NCI-H82 treated with DMSO at 0.1 percent for 48 hours (cell line): Measurements from ENCODE around the gene C5orf22.
"Not testable (repeated sequence)": the region's sequence is repeated elsewhere in the genome, so short reads cannot be mapped to it uniquely, and the experiment has no call there.

ENCODE experiments used
- DNase-seq: peaks from one replicate; lab custom pipeline; 2025; ENCODE audit not compliant: unreplicated experiment; lab: John Stamatoyannopoulos, UW

Gene C5orf22

DNA sequence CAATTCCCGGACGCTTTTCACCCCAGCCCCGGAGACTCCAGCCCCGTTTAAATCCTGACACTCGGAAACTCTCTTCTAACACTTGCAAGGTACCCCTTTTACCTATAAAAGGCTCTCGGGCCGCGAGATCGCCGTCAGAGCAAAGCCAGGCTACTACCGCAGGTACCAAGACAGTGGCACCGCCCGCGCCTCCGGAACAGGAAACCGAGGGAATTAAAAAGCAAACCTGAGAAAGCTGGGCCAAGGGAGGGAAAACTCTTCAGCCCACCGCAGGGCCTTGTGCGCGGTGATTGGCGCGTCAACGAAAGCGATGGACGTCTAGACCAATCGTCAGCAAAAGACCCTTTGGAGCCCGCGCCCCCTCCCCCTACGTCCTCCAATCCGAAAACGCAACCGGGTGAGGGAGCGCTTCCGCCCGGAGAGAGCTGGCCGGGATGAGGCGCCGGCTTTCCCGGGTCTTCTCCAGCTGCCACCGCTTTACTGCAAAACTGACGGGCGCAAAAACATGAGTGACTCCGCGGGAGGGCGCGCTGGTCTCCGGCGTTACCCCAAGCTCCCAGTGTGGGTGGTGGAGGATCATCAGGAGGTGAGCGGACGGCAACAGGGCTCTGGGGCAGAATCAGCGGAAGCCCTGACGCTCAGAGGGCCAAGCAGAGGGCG is at the start of gene C5orf22, which contains the start of gene DROSHA:
Gene C5orf22, plus strand, starts transcription at position 414 of the 660 bp plus-strand sequence. Its CDS starts 92 bp downstream, at position 506.
Gene DROSHA, minus strand, starts transcription at position 206 of the 660 bp plus-strand sequence. CDS start 3,034 bp downstream, outside the sequence.
- peak; percentile 88 for DNase-seq

DNA sequence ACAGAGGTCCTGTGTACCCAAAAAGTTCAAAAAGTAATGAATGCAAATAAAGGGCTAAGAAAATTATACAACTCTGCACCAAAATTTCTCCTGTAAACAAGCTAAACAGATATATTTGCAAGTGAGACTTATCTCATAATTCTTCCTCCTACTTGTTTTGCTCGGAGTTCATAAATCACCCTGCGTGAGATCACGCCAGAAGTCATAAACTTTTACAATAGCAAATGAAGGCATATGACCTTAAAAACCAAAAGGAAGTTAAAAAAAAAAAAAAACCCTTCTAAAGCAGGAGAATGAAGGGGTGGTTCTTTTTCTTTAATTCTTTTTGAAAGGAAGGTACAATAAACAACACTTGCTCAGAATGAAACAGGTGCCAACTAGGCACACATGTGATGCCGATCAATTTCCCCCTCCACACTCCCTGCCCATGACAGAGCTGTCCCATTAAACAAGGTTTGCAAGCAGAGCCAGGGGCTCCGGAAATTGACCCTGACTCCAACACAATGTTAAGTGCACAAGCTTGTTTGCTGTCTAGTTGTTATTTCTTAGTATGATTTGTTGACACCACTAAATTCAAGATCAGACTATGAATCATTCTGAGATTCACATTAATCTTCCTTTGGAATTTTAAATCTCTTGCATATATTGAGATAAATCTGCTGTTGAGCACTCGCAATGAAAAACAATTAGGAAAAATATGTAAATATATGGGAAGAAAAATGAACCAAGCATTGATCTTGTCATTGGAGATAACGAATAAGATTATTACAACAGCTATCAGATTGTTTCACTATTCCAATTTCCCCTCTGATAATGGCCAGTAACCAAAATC is 46.5 kb upstream of the C5orf22 start:
- no peak for DNase-seq

DNA sequence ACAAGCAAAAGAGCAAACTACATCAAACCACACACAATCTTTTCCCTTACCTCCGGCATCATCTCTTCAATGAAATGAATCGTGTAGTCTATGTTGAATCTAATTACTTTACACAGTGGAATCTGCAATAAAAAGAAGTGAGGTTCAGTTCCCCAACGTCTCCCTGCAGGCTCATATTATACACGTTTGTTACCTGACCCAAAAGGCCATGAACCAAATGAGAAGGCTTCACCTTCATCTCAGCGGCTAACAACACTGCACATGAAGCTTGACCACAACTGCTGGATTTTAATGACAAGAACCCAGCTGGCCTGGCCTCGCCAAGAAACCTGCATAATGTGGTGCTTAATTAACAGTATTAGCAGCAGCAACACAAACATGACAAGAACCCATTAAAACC is 45.7 kb upstream of the C5orf22 start:
- no peak for DNase-seq

DNA sequence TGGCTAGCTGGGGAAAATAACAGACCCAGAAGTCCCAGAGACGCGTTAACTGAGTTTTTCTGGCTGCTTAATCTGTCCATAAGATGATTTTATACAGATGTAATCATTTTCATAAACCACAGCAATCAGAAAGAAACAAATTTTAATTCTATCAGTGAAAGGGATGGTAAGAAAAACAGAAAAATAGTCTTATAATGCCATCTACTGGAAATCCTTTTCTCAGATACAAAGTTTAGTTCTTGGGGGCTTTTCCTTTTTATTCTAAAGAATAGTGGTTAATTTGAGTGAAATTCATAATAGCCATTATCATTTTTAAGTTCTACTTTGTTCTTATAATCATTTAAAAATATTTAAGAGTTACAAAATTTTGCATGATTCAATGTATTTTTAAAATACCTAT is 44.6 kb upstream of the C5orf22 start:
- DNase-seq = no peak

DNA sequence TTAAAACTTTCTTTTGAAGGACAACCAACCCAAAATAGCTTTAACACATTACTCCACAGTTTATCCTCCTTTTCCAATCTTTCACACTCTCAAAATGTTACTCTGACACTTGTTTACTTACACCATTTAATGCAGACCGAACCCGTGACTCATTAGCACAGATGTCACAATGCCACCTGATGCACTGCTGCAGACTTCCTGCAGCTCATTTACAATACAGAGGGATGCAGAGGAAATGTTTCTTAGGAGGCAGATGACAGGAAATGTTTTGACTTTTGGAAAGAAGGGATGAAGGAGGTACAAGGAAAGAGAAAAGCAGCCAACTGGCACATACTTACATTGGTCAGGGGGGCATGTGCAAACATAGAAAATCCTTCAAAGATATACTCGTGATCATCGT is 39.2 kb upstream of the C5orf22 start:
- no peak for DNase-seq

DNA sequence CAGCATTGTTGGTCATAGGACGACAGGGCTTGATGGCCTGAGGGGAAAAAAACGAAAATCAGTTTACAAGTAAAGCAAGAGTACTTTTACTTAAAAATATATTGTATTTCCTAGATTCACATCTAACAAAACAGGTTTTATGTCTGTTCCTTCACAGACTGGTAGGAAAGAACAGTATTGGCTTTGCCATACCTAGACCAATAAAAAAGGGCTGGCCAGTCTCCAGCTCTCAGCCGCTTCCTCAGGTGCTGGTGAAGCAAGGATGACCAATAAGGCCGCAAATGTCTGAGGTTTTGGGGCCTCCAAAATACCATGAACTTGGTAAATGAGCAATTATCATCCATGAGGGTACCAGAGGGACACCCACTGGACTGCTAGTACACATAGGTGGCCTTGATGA is 36.8 kb upstream of the C5orf22 start:
- DNase-seq = no peak

DNA sequence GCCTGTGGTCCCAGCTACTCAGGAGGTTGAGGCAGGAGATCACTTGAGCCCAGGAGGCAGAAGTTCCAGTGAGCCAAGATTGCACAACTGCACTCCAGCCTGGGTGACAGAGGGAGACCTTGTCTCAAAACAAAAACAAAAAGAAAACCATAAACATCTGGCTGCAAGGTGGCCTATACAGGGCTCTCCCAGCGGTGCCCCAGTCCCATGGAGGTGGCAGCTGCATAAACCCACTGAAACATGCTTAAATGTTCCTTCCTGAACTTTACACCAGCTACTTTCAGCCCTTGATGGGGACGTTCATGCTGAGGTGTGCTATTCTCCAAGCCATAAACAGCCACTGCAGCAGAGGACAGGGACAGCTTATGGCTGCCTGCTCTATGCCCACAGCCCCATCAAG is 35.8 kb upstream of the C5orf22 start:
- DNase-seq = no peak

DNA sequence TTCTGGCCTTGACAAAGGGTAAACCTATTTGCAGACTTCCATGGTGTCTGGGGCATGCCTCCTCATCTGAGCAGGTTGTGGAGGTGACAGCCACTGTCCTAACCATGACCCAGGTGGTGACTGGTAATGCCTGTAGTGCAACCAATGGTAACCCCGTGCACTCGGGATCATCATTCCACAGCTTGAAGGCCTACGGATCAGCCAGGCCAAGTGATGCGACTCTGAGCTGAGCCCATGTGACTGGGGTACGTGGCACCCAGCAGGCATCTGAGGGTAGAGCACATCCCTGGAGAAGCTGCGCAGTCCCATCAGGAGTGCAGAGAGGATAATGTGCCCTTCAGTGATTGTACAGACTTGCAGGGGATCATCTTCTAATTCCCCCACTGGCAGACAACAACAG is 35.2 kb upstream of the C5orf22 start:
- DNase-seq = no peak

DNA sequence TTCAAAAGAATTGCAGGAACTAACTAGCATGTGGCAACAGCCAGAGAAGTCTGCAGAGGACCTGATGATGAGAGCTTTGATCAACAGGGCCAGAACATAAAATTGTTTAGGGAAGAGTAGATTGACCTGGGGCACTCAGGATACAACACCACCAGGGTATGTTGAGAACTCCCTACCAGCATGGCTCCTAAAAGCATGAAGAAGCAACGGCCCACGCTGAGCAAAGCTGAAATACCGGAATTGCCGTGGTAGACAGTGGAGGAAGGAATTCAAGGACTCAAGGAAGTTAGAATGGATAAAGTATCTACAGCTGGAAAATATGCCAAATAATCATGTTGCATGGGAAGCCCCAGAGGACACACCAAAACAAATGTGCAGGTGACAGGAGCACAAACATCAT is 31.8 kb upstream of the C5orf22 start:
- no peak for DNase-seq

DNA sequence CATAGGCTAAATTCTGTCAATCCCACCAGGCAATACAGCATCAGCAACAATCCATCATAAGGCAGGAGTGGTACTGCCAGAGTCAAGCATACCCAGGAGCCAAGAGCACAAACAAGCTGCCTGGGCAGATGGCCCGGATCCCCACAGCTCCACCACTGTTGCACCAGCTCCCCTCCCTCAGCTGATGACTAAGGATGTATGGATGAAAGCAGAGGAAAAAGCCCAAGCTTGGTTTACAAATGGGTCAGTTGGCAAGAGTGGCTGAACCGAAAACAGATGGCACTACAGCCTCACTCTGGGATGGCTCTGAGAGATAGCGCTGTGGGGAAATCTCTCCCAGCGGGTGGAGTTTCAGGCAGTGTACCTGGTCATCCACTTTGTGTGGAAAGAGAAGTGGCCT is 29.6 kb upstream of the C5orf22 start:
- DNase-seq = no peak

DNA sequence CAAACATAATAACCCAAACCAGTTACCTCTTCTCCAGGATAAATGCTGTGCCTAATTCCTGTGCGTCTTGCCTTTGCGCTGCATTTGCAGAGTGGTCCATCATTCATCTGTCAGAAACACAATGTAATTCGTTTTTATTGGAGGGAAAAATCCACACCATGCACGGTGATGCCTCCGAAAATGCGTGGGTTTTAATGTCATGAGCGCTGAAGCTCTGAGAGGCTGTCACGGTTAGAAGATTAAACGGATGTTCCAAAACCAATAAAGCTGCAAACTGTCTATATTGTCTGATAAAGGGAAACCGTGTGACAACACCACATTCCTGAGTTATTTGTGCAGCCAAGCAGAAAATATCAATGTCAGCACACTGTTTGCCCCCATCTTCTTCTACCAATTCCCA is 27.6 kb upstream of the C5orf22 start:
- DNase-seq = no peak

DNA sequence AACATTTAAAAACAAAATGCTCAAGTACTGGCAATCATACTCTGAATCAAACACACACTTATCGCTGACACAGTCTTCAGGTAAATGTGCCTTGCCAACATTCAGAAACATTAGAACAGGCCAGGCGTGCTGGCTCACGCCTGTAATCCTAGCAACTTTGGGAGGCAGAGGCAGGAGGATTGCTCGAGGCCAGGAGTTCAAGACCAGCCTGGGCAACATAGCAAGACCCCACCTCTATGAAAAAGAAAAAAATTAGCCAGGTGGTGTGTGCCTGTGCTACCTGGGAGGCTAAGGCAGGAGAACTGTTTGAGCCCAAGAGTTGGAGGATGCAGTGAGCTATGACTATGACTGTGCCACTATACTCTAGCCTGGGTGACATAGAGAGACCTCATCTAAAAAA is 20.8 kb upstream of the C5orf22 start:
- DNase-seq = no peak

DNA sequence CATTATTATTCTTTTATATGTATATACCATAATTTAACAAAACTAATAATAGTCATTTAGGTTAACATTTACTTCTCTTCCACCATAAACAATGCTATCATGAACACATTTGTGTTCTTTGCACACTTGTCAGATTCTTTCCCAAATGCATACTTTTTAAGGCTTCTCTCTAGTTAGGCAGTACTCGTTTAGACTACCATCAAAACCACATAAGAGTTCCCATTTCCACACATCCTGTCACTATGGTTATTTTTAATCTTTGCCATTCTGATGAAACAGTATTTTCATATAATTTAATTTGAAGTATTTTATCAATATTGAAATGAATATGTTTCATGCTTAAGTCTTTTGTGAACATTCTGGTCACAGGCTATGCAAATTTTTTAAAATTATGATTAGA is 15.3 kb upstream of the C5orf22 start:
- no peak for DNase-seq

DNA sequence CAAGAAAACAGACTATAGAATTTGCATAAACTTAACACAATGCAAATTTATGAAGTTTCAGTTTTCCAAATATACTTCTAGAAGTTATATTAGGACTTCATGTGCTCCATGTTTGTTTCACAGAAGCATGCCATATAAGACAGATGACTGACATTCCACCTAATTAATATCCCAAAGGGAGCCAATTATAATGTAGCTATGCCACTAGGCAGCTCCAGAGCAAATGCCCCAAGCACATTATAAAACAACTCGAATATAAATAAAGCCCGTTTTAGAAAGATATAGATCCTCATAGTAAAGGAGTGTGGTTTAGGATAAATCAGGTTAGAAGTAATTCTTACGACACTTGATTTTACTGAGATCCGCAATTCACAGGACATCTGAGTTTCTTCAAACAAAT is 9.1 kb upstream of the C5orf22 start:
- DNase-seq = no peak

DNA sequence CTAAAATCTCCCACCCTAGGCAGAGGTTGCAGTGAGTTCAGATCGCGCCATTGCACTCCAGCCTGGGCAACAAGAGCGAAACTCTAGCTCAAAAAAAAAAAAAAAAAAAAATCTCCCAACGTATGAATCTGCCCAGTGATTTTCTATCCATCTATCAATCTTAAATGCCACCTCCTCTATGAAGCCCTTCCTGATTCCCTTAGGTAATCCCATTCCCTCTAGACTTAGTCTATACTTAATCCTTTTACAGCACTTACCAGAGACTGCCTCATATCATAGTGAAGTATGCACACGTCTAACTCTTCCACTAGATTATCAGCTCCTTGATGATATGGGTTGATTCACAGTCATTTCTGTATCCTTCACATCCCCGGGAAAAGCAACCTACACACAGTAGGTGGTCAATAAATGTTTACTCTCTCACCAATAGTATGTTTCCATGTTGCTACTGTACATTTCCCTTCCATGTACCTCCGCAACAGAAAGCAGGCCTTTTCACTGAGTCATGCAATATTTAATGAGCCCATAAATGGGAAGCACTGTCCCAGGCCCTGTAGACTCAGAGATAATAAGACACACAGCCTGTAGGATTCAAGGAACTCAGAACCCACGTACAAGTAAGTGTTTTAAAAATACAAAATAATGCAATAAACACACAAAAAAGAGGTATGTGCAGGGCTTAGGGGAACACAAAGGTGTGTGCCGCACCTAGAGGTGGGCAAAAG is 1.4 kb upstream of the C5orf22 start:
- DNase-seq = peak; percentile 10

DNA sequence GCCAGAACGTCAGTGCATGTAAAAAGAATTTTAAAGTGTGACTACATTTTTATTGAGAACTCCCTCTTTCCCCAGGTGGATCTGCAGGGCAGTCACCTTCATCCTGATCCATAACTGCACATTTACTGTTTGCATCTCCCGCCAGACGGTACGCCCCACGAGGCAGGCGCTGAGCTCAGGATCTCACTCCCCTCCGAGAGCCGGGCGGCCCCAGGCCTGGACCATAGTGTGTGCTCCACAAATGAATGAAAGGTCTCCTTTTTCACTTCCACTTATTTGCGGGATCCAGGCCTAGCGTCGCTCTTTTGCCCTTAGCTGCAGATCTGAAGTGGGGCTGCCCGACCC is 586 bp upstream of the C5orf22 start:
- DNase-seq = no peak

DNA sequence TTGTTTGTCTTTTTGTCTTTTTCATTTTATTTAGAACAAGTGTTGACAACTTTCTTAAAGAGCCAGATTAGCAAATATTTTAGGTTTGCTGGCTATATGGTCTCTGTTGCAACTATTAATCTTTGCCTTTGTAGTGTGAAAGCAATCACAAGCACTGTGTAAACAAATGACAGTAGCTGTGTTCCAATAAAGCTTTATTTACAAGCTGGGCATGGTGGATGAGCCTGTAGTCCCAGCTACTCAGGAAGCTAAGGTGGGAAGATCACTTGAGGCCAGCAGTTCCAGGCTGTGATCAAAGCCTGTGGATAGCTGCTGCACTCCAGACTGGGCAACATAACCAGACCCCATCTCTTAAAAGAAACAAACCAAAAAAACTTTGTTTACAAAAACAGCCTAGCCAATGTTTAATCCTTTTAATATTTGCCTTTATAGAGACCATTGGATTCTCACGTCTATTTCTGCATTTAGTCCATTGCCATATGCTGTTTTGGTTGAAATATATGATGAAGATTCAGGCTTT is 2.5 kb downstream of the C5orf22 start:
- no peak for DNase-seq

DNA sequence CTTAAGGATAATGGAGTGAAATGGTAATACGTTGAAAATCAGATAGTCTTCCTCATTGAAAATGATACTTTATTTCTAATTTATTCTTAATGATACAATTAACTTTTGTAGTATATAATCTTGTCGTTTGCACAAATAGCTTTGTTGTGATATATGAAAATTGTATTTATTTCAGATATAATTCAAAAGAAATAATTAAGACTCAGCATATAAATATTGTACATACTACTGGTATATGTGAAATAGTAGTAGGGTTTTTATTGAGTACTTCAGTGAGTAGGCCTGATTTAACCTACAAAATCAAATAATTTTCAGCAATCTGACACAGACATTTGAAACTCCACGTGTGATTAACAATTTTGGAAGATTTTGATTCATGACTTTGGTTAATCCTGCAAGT is 4.8 kb downstream of the C5orf22 start:
- no peak for DNase-seq

DNA sequence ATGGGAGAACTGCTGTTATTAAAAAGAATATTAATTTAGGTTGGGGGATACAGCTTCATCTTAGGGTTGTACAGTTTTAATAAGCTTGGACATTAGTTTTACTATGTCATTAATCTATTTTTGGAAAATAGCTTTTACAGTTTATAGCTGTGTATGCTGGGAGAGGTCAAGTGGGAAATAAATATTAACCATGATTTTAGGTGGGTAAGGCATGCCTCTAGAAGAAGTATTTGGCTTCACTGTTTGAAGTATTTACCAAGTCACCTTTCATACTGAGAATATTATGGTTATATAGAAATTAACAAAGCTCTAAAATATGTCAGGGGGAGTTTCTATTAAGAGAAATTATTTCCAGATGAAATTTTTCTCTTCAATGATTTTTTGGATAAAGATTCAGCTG is 5.2 kb downstream of the C5orf22 start:
- DNase-seq = no peak

DNA sequence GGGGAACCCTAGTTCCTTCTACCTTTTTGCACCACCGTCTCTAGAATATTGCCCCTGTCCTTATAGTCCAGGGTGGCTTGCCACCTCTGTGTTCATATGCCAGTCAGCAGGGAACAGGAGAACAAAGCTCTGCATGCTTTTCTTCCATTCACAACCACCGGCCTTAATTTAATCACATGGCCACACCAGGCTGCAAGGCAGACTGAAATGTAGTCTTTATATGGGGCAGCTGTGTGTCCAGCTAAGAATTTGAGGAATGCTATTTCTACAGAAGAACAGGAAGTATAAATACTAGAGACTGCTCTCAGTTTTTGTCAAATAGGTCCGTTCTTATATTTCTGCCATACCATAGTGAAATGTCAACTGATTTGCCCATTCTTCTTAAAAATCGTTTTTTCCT is 5.8 kb downstream of the C5orf22 start:
- DNase-seq = no peak

DNA sequence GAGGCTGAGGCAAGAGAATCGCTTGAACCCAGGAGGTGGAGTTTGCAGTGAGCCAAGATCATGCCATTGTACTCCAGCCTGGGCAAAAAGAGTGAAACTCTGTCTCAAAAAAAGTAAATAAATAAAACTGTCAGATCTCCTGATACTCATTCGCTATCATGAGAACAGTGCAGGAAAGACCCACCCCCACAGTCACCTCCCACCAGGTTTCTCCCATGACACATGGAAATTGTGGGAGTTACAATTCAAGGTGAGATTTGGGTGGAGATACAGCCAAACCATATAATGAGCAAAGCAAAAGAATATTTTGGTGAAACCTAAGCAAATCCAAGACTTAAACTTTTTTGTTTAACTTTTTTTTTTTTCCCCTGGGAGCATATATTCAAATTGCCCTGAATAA is 17.0 kb downstream of the C5orf22 start:
- DNase-seq = not testable (repeated sequence)

DNA sequence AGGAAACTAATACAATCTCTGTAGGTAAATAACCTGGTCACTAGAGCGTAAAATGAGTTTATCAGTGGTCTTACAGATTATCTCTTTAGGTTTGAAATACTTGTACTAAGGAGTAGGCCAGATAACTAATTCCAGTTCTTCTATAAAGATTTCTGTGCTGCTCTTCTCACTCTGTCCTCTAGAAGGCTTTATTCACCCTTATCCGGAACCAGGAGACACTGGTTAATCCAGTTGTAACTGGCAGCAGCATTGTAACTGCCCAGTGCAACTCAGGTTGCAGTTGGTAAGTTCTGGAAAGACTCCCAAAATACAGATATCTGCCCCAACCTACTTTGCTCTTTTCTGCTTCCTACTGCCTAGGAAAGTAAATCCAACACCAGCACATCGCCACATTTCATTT is 19.8 kb downstream of the C5orf22 start:
- DNase-seq = no peak
